Osteoblast (primary cell): ENCODE results near the gene FANCI. TPM values are rescaled to one million over a fixed set of nuclear protein-coding genes. Genes with fewer than 3 reads are reported as not detected.

Source experiments
- DNase-seq: peaks from one replicate; pipeline ENCODE4 v3.0.0; 2011; ENCODE audit warnings: low spot score, mixed read lengths; ENCODE audit not compliant: insufficient read length; ENCODE audit errors: missing footprints
- H2AFZ ChIP-seq: 2 replicates; pipeline ENCODE4 v1.6.0; 2011; ENCODE audit warnings: mild to moderate bottlenecking, low read length
- H3K27ac ChIP-seq: 2 replicates; pipeline ENCODE4 v1.5.1; 2011; ENCODE audit warnings: mild to moderate bottlenecking, low read depth, low read length, moderate library complexity
- H3K27me3 ChIP-seq: 2 replicates; pipeline ENCODE4 v1.6.0; 2012; ENCODE audit warnings: mild to moderate bottlenecking, control low read depth, inconsistent platforms, low read length, moderate library complexity; ENCODE audit not compliant: insufficient read depth
- H3K36me3 ChIP-seq: 2 replicates; pipeline ENCODE4 v1.5.1; 2011; ENCODE audit warnings: mild to moderate bottlenecking, low read length, control low read depth, moderate library complexity; ENCODE audit not compliant: insufficient read depth
- H3K4me1 ChIP-seq: 2 replicates; pipeline ENCODE4 v1.5.1; 2011; ENCODE audit warnings: mild to moderate bottlenecking, low read length, control low read depth, moderate library complexity; ENCODE audit not compliant: insufficient read depth
- H3K4me2 ChIP-seq: 2 replicates; pipeline ENCODE4 v1.6.0; 2011; ENCODE audit warnings: mild to moderate bottlenecking, low read length; ENCODE audit not compliant: insufficient read depth
- H3K4me3 ChIP-seq: fragments of 200-600 bp; sonication (generic); 3 replicates; pipeline ENCODE4 v1.5.1; 2012; ENCODE audit warnings: mild to moderate bottlenecking, low read length, inconsistent platforms; ENCODE audit not compliant: insufficient read depth
- H3K79me2 ChIP-seq: 2 replicates; pipeline ENCODE4 v1.6.0; 2012; ENCODE audit warnings: mild to moderate bottlenecking, low read length, control low read depth, inconsistent platforms; ENCODE audit not compliant: insufficient read depth
- H3K9me3 ChIP-seq: 2 replicates; pipeline ENCODE4 v1.5.1; 2011; ENCODE audit warnings: low read depth, low read length, control low read depth
- H4K20me1 ChIP-seq: 2 replicates; pipeline ENCODE4 v1.6.0; 2012; ENCODE audit warnings: mild to moderate bottlenecking, low read length, control low read depth; ENCODE audit not compliant: insufficient read depth
- CTCF ChIP-seq: IDR thresholded peaks from 2 replicates; pipeline ENCODE4 v1.5.1; 2011; ENCODE audit warnings: mild to moderate bottlenecking, low read depth, low read length, moderate library complexity; ENCODE audit errors: extremely low read depth
- total RNA-seq: library from RNA; depleted of rRNA; stranded (reverse); fragments of >200 nt; gene quantifications from 2 replicates; pipeline ENCODE4 v1.2.3, GENCODE V29; 2012

FANCI gene
- total RNA-seq, 1 donor = 59.4 TPM

- H3K4me1 ChIP-seq = no peaks in the 10 kb centered on the region
- peak; percentile 54 for DNase-seq
- H3K79me2 ChIP-seq = no peaks in the 10 kb centered on the region
- H3K4me3 ChIP-seq = no peak overlapping the region
- no peak overlapping the region for H3K4me2 ChIP-seq
- no peak for TF ChIP-seq CTCF
- no peaks in the 10 kb centered on the region for H3K36me3 ChIP-seq
- peaks cover 7% of the 10 kb centered on the region for H4K20me1 ChIP-seq
- H3K9me3 ChIP-seq = no peaks in the 10 kb centered on the region
- no peak overlapping the region for H2AFZ ChIP-seq
- H3K27me3 ChIP-seq = peaks cover 74% of the 10 kb centered on the region
- H3K27ac ChIP-seq = no peak overlapping the region
These were observed 110.2 kb downstream of the FANCI start for GRCh38 chr15:89353991-89354390.

GRCh38 chr15:89356634-89357298 lies 113.0 kb downstream of the FANCI start:
- DNase-seq = peak; percentile 93
- peak; percentile 57 for TF ChIP-seq CTCF

GRCh38 chr15:89358435-89358754 lies 114.6 kb downstream of the FANCI start:
- H3K79me2 ChIP-seq = no peaks in the 10 kb centered on the region
- peaks cover 91% of the 10 kb centered on the region for H3K27me3 ChIP-seq
- peaks cover 7% of the 10 kb centered on the region for H4K20me1 ChIP-seq
- peak overlapping the region; percentile 67 for H3K4me3 ChIP-seq
- H2AFZ ChIP-seq = peak overlapping the region; percentile 89
- H3K4me1 ChIP-seq = no peaks in the 10 kb centered on the region
- H3K4me2 ChIP-seq = peak overlapping the region; percentile 88
- no peaks in the 10 kb centered on the region for H3K9me3 ChIP-seq
- no peak overlapping the region for H3K27ac ChIP-seq
- DNase-seq = no peak
- no peaks in the 10 kb centered on the region for H3K36me3 ChIP-seq
- no peak for TF ChIP-seq CTCF

More at GRCh38 chr15:89356634-89357298, 113.0 kb downstream of the FANCI start:
- no peaks in the 10 kb centered on the region for H3K9me3 ChIP-seq
- H3K4me2 ChIP-seq = no peak overlapping the region
- H3K27ac ChIP-seq = no peak overlapping the region
- H3K79me2 ChIP-seq = no peaks in the 10 kb centered on the region
- H4K20me1 ChIP-seq = peaks cover 7% of the 10 kb centered on the region
- no peak overlapping the region for H3K4me3 ChIP-seq
- H2AFZ ChIP-seq = no peak overlapping the region
- H3K36me3 ChIP-seq = no peaks in the 10 kb centered on the region
- peaks cover 87% of the 10 kb centered on the region for H3K27me3 ChIP-seq
- H3K4me1 ChIP-seq = no peaks in the 10 kb centered on the region

GRCh38 chr15:89358755-89359439 lies 115.1 kb downstream of the FANCI start:
- H3K79me2 ChIP-seq = no peaks in the 10 kb centered on the region
- peaks cover 7% of the 10 kb centered on the region for H4K20me1 ChIP-seq
- H3K36me3 ChIP-seq = no peaks in the 10 kb centered on the region
- peak; percentile 84 for TF ChIP-seq CTCF
- peak overlapping the region; percentile 89 for H2AFZ ChIP-seq
- H3K4me2 ChIP-seq = peak overlapping the region; percentile 88
- DNase-seq = peak; percentile 99
- H3K9me3 ChIP-seq = no peaks in the 10 kb centered on the region
- H3K27me3 ChIP-seq = peaks cover 94% of the 10 kb centered on the region
- no peaks in the 10 kb centered on the region for H3K4me1 ChIP-seq
- H3K4me3 ChIP-seq = peak overlapping the region; percentile 67
- no peak overlapping the region for H3K27ac ChIP-seq
